Cardiac muscle cell (in vitro differentiated cells and primary cell): ENCODE measurements around the gene OR1D5. TPM values are rescaled to one million over a fixed set of nuclear protein-coding genes. Genes with fewer than 3 reads are reported as not detected.

ENCODE experiments used
- DNase-seq, 2 donors: peaks; one replicate each; pipeline versions ENCODE4 v3.0.0 to v3.0.0-alpha.2; 2010 to 2017; ENCODE audit warnings: low read depth in 1 of 2, low spot score in 1 of 2
- H3K27ac ChIP-seq: fragments of 200-600 bp; sonication (generic); 2 replicates; pipeline ENCODE4 v1.5.1; 2016
- H3K27me3 ChIP-seq: fragments of 200-600 bp; sonication (generic); 2 replicates; pipeline ENCODE4 v1.6.0; 2016; ENCODE audit warnings: control low read depth
- H3K36me3 ChIP-seq: fragments of 200-600 bp; sonication (generic); 2 replicates; pipeline ENCODE4 v1.5.1; 2016; ENCODE audit warnings: control low read depth
- H3K4me1 ChIP-seq: fragments of 200-600 bp; sonication (generic); 2 replicates; pipeline ENCODE4 v1.8.1; 2017; ENCODE audit warnings: low read depth, mild to moderate bottlenecking, mixed run types
- H3K4me3 ChIP-seq: fragments of 200-600 bp; sonication (generic); 2 replicates; pipeline ENCODE4 v1.5.1; 2016; ENCODE audit warnings: mild to moderate bottlenecking
- H3K9me3 ChIP-seq: fragments of 200-600 bp; sonication (generic); 2 replicates; pipeline ENCODE4 v1.5.1; 2017; ENCODE audit warnings: low read depth, mild to moderate bottlenecking, control low read depth
- CTCF ChIP-seq: IDR thresholded peaks from 2 replicates; pipeline ENCODE4 v1.5.1; 2012; ENCODE audit warnings: low read depth, mild to moderate bottlenecking, low read length
- polyA plus RNA-seq: library from polyadenylated mRNA; unstranded; fragments of >200 nt; fragmentation: Nextera tagmentation; extraction: Ambion mirVana; gene quantifications from 2 replicates; pipeline ENCODE4 v1.2.1, GENCODE V29; 2016
- total RNA-seq: library from RNA; depleted of rRNA; stranded (reverse); fragments of >200 nt; gene quantifications from 2 replicates; pipeline ENCODE4 v1.2.3, GENCODE V29; 2016

Gene OR1D5
- total and polyA plus RNA-seq, 2 experiments from 2014 or later, result not detected

GRCh38 chr17:3017936-3018335 is 45.5 kb downstream of the OR1D5 start:
- Histone ChIP-seq H3K4me1 (no peaks in the 10 kb centered on the region), H3K27ac (no peak overlapping the region), H3K27me3 (no peaks in the 10 kb centered on the region), H3K36me3 (no peaks in the 10 kb centered on the region), H3K9me3 (no peaks in the 10 kb centered on the region), H3K4me3 (no peak overlapping the region)
- no peak for DNase-seq
- no peak for TF ChIP-seq CTCF

- no peak for TF ChIP-seq CTCF
- Histone ChIP-seq H3K27ac (no peak overlapping the region), H3K4me1 (no peaks in the 10 kb centered on the region), H3K27me3 (no peaks in the 10 kb centered on the region), H3K9me3 (no peaks in the 10 kb centered on the region), H3K4me3 (no peak overlapping the region), H3K36me3 (no peaks in the 10 kb centered on the region)
- no peak for DNase-seq
These were observed 47.5 kb downstream of the OR1D5 start for GRCh38 chr17:3015890-3016289.

- TF ChIP-seq CTCF, result peak; percentile 83
These were observed 50.4 kb downstream of the OR1D5 start for GRCh38 chr17:3012926-3013581.

More at GRCh38 chr17:3012926-3013581, 50.4 kb downstream of the OR1D5 start:
- H3K4me3 ChIP-seq, result no peak overlapping the region
- DNase-seq, result peak; percentile 76 to 77
- no peaks in the 10 kb centered on the region for H3K36me3 ChIP-seq
- no peaks in the 10 kb centered on the region for H3K9me3 ChIP-seq
- H3K27me3 ChIP-seq, result no peaks in the 10 kb centered on the region
- no peaks in the 10 kb centered on the region for H3K4me1 ChIP-seq
- no peak overlapping the region for H3K27ac ChIP-seq

Other genes starting within 250 kb of the OR1D5 start
- not detected in 2 replicates for gene OR1D2, start 40.8 kb upstream of the OR1D5 start, total RNA-seq
- gene OR1D2, start 40.8 kb upstream of the OR1D5 start, polyA plus RNA-seq, result not detected in 2 replicates
- not detected in 2 replicates for gene OR1G1, start 63.9 kb upstream of the OR1D5 start, total RNA-seq
- not detected in 2 replicates for gene OR1G1, start 63.9 kb upstream of the OR1D5 start, polyA plus RNA-seq
- gene OR1A2, start 133.9 kb upstream of the OR1D5 start, total RNA-seq, result not detected in 2 replicates
- not detected in 2 replicates for gene OR1A2, start 133.9 kb upstream of the OR1D5 start, polyA plus RNA-seq
- gene OR1A1, start 144.1 kb upstream of the OR1D5 start, total RNA-seq, result not detected in 2 replicates
- gene OR1A1, start 144.1 kb upstream of the OR1D5 start, polyA plus RNA-seq, result not detected in 2 replicates
- not detected in 2 replicates for gene OR3A1, start 234.8 kb upstream of the OR1D5 start, total RNA-seq
- not detected in 2 replicates for gene OR3A1, start 234.8 kb upstream of the OR1D5 start, polyA plus RNA-seq